GM19395 (cell line): ENCODE data around the gene HBE1.
"Not testable (repeated sequence)": the region's sequence is repeated elsewhere in the genome, so short reads cannot be mapped to it uniquely, and the experiment has no call there.

Source experiments
- ATAC-seq: cut with Tn5 transposase; IDR thresholded peaks from one replicate; pipeline ENCODE4 v1.9.1; 2021; ENCODE audit warnings: mild to moderate bottlenecking, moderate library complexity; ENCODE audit not compliant: unreplicated experiment

HBE1 gene

DNA sequence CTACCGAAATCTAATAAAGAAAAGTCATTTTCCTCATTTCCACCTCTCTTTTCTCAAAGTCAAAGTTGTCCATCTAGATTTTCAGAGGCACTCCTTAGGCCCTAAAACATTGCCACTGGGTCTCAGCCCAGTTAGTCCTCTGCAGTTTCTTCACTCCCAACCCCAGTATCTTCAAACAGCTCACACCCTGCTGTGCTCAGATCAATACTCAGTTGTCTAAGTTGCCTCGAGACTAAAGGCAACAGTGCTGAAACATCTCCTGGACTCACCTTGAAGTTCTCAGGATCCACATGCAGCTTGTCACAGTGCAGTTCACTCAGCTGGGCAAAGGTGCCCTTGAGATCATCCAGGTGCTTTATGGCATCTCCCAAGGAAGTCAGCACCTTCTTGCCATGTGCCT lies 15.7 kb downstream of the HBE1 start:
- ATAC-seq, result not testable (repeated sequence)

DNA sequence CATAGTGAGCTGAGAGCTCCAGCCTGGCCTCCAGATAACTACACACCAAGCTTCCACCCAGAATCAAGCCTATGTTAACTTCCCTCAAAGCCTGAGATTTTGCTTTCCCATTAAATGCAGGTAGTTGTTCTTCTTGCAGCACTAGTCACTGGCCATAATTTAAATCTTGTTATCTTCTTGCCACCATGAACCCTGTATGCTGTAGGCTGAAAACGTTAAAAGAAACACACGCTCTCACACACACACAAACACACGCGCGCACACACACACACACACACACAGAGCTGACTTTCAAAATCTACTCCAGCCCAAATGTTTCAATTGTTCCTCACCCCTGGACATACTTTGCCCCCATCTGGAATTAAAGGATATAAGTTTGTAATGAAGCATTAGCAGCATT lies 16.3 kb downstream of the HBE1 start:
- not testable (repeated sequence) for ATAC-seq

DNA sequence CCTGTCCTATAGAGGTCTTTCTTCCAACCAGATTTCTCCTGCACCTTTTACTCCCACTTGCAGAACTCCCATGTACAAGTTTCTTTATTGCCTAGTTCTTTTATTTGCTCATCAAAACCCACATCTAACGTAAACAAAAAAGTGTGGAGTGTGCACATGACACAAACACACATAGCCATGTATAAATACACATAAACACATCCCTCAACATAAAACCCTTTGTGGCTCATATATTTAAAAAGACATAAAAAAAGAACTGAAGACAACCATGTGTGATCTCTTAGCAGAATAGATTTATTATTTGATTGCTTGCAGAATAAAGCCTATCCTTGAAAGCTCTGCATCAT lies 16.9 kb downstream of the HBE1 start:
- no peak for ATAC-seq

DNA sequence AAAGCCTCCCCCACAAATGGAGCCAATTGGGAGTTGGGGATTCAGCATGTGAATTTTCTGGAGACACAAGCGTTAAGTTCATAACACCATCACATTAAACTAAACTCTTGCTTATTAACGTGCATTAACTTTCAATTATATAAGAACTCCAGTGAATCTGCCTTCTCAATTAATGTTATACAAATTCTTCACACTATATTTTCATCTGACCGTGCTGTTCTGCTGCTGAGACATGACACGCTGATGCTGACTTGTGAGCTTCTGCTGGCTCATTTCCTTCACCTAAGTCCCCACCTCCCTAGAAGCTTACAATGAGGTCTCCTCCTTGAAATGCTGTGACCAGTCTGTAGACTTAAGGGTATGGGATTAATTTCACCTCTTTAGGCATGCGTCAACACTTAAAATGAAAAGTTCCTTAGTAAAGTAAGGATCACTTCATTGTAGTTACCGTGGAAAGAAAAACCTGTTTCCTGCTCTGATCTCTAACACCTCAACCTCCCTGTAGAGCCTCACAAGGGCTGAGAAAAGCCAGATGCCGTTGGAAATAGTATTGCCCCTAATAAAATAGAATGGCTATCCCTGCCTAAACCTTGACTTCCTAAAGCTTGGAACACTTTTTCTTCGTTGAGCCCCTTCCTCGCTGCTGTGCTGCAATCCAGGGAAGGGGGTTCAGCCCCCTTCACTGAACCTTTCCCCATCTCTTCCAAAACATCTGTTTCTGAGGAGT lies 17.4 kb downstream of the HBE1 start:
- ATAC-seq, result no peak

DNA sequence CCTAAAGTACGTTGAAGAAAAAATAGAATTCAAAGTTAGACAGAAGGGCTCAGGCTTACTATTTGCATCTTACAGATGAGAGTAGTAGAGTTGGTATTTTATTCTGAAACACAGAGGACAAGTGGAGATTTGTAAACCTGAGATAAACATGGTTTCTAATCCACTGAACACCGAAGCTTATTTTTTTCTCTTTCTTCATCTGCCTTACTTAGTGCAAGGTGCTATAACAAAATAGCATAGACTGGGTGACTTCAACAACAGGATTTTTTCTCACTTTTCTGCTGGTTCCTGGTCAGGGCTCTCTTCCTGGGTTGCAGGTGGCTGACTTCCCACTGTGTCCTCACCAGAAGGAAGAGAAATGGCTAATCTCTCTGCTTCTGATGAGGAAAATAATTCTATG lies 18.0 kb downstream of the HBE1 start:
- no peak for ATAC-seq

DNA sequence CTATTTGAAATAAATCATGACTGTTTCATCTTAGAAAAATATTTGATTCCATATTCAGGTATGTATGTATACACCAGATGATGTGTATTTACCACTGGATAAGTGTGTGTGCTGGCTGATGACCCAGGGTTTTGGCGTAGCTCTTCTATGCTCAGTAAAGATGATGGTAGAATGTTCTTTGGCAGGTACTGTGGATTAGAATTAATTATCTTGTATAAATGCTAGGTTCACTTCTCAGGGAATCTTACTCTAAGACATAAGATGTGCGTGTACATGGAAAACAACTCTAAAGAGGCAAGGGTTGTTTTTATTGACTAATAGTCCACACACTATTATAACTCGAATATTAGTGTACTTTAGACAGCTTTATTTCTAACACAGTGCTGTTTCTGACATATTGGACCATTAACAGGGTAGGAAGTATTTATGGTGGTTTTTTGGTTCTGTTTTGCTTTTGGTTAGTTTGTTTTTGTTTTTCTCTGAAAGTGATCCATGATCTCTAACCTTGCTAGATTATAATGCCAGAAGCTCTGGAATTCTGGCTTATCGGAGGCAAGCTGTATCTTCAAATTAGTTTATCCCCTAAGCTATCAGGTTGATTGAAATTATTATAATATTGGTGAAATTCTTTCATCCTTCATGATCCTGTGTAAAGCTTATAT lies 19.1 kb downstream of the HBE1 start:
- ATAC-seq, result no peak

DNA sequence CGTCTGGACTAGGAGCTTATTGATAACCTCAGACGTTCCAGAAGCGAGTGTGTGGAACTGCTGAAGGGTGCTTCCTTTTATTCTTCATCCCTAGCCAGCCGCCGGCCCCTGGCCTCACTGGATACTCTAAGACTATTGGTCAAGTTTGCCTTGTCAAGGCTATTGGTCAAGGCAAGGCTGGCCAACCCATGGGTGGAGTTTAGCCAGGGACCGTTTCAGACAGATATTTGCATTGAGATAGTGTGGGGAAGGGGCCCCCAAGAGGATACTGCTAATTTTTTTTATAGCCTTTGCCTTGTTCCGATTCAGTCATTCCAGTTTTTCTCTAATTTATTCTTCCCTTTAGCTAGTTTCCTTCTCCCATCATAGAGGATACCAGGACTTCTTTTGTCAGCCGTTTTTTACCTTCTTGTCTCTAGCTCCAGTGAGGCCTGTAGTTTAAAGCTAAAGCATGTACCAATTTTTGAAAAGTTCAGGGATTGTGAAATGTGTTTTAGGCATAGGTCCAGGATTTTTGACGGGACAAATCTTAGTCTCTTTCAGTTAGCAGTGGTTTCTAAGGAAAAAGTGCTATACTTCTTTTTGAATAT lies 19.8 kb downstream of the HBE1 start, which contains the start of gene HBG1:
TSS of gene HBG1 (minus strand) at position 51 of the 590 bp plus-strand sequence. CDS start 53 bp downstream, outside the sequence.
- not testable (repeated sequence) for ATAC-seq

DNA sequence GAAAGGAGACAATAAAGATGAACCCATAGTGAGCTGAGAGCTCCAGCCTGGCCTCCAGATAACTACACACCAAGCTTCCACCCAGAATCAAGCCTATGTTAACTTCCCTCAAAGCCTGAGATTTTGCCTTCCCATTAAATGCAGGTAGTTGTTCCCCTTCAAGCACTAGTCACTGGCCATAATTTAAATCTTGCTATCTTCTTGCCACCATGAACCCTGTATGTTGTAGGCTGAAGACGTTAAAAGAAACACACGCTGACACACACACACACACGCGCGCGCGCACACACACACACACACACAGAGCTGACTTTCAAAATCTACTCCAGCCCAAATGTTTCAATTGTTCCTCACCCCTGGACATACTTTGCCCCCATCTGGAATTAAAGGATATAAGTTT lies 21.2 kb downstream of the HBE1 start:
- not testable (repeated sequence) for ATAC-seq

DNA sequence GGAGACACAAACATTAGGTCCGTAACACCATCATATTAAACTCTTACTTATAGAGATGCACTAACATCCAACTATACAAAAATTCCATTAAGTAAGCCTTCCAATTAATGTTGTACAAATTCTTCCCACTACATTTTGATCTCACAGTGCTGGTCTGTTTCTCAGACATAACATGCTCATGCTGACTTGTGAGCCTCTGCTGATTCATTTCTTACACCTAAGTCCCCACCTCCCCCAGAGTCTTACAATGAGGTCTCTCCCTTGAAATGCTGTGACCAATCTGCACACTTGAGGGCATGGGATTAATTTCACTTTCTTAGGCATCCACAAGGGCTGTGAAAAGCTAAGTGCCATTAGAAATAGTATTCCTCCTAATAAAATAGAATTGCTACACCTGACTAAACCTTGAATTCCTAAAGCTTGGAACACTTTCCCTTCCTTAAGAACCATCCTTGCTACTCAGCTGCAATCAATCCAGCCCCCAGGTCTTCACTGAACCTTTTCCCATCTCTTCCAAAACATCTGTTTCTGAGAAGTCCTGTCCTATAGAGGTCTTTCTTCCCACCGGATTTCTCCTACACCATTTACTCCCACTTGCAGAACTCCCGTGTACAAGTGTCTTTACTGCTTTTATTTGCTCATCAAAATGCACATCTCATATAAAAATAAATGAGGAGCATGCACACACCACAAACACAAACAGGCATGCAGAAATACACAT lies 22.1 kb downstream of the HBE1 start:
- no peak for ATAC-seq

DNA sequence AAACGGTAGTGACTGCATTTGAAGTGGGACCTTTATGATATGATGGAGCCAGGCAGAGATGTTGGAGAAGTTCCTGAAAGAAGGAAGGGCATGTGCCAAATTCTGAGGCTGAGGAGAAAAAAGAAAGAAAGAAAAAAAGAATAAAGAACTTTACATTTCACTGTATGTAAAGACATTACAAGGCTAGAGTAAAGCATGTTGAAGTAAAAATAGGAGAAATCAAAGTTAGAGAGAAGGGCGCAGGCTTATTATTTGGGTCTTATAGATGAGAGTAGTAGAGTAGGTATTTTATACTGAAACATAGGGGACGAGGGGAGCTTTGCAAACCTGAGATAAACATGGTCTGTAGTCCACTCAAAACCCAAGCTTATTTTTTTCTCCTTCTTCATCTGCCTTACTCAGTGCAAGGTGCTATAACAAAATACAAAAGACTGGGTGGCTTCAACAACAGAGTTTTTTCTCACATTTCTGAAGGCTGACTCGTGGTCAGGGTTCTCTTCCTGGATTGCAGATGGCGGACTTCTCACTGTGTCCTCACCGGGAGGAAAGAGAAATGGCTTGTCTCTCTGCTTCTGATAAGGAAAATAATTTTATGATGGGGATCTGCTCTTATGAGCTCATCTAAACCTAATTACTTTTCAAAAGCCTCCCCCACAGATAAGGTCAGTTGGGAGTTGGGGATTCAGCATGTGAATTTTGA lies 22.8 kb downstream of the HBE1 start:
- no peak for ATAC-seq

DNA sequence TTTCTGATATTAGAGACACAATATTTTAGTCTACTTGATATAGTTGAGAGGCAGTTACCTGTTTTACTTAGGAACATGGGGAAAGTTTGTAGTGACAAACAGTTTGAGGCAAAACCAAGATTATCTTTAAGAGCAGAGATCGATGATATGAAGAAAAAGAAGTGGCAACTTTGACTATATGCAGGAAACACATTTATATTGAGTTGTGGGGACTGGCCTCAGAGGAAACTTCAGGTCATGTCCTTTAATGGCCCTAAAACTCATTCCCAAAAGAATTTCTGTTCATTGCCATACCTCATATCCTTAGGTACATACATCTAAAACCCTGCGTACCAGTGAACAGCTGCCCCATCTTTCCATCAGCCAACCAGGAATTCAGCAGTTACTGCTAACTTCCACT lies 24.6 kb downstream of the HBE1 start:
- no peak for ATAC-seq

DNA sequence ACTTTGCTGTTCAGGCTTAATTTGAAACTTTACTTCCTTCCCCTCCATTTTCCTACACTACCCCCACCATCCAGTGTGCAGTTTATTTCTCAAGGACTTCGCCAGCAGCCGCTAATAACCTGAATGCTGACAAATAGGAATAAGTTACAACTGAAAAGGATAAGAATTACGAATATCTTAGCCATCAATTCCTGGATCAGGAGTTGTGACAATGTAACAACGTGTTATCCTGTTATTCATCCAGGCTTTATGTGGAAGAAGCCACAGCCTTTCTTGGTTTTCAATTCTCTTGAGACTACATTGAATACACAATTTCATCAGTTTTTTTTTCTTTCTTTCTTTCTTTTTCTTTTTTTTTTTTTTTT lies 25.9 kb downstream of the HBE1 start:
- ATAC-seq, result no peak

DNA sequence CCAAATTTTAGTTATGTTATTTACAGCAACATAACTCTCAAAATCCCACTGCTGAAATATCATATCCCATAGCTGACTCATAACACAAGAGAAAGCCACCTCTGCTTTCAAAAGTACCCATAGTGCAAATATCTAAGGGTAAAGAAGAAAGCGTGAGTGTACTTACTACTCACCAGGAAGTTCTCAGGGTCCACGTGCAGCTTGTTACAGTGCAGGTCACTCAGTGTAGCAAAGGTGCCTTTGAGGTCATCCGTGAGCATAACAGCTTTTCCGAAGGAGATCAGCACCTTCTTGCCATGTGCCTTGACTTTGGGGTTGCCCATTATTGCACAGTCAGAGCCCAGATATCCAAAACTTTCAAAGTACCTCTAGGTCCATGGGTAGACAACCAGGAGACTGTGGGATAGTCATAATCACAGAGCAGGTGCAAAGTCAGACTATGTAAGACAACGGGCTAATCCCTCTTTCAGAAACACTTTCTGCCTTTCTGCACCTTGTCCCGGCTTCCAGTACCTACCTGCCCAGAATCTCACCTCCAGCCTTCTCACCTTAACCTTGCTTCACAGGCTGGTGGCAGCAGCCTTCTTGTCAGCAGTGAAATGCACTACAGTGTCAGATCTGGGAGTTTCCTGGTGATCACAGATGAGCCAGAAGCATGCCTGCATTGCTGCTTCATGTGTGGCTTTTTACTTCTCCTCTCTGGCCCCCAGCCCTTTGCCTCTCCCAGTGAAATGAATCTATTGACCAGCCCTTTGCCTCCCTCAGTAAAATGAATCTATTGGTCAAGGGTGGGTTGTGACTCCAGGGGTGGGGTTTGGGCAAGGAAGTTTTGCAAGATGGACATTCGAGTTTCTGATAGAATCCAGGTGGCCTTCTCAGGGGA lies 26.6 kb downstream of the HBE1 start:
- peak; percentile 66 for ATAC-seq

DNA sequence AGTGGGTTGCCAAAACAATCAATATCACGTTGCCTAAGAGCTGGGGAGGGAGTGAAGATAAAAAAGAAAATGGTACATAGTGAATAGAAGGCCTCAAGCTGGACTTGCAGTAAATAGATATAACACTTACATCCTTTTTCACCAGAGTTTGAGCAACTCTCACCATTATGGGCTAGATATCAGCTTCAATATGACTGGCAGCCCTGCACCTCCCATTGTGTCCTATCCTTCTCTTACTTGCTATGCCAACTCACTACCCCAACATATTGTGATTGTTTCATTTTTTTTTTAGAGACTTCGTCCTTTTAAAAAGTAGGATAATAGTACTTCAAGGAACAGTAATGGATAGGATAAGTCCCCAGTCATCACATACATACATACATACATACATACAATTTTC lies 27.5 kb downstream of the HBE1 start:
- ATAC-seq, result no peak

DNA sequence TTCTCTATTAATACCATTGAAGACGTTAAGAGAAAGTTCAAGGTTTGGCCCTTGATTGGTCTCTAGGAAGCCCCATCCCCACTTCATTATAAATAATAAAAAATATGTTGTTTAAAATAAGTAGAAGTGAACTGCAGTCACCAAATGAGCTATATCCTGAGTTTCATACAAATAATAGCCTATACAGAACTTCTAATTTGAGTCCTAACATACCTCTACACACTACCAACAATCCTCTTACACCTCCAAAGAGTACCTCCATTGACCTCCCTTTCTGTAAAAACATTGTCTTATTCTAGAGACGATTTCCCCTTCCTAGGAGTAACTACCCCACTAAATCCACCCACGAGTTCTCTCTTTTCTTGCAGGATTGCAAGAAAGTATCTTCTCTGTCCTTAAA lies 28.3 kb downstream of the HBE1 start:
- ATAC-seq, result no peak

DNA sequence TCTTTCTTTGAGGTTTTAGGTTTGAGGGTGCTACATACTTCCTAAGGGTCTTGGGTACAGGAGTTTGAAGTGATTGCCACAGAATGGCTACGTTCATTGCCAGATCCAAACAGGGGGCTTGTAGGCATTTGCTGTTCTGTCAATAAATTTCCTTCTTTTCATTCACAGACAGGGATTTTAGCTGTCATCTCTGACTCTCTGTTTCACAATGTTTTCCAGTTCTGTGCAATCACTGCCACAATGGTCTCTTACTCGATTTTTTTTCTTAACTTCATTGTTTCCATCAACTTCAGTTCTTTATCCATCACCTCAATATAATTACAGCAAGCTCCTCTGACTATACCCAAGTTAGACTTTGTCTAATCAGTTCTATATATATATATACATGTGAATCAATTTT lies 29.3 kb downstream of the HBE1 start:
- ATAC-seq, result no peak

DNA sequence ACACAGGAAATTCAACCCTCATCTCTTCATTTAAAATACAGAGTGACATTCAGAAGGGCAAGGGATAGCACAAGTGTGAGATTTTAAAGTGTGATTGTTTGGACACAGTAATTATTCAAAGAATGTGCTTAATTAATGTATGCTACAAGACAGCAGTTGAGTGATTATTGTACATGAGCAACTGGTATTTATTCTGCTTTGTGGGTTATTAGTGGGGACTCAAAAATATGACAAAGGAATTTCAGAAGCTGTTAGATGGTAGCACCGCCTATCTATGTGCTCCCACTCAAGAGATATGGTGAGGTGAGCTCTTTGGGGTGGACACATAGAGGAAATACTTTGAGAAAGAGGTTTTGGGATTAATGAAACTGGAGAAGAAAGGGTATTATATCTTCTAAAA lies 29.7 kb downstream of the HBE1 start:
- ATAC-seq, result no peak

DNA sequence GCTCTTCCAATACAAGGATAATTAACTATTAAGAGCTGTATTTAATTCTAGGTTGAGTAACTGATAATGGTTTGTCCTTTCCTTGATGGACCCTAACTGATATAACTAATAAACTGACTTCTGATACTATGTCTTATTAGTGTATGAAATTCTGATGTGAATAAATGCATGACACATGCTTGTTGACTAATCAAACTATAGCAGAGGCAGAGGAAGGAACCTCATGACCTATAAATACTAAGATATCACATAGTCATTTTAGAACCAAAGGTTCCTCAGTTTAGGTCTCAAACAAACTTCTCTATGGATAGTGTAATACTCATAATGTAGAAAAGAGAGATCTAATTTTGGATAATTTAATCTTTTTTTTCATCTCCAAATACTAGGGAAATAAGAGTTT lies 30.7 kb downstream of the HBE1 start:
- ATAC-seq, result no peak

DNA sequence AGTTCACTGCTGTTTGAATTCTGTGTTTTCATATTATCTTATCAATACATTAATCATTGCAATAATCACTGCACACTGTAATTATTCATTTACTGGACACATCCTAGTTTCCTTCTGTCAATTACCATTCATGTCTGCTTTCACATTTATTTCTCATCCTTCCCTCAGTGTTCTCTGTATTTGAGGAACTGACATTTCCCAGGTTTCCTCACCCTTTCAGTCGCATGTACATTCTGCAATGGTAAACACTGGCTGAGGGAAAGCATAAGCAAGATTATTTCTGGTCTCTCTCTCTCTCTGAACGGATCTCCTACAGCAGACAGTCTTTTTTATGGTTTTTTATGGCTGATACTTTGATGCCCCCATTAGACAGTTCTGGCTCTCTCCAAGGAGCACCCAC lies 31.3 kb downstream of the HBE1 start:
- ATAC-seq, result no peak

DNA sequence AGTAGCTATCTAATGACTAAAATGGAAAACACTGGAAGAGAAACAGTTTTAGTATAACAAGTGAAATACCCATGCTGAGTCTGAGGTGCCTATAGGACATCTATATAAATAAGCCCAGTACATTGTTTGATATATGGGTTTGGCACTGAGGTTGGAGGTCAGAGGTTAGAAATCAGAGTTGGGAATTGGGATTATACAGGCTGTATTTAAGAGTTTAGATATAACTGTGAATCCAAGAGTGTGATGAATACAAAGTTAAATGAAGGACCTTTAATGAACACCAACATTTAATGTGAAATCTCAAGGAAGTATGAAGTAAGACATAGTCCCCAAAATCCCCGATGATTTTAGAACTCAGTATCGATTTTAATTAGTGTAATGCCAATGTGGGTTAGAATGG lies 32.3 kb downstream of the HBE1 start:
- no peak for ATAC-seq
